GM18511 (cell line): ENCODE measurements around the gene LIAS.
"Not testable (repeated sequence)": the region's sequence is repeated elsewhere in the genome, so short reads cannot be mapped to it uniquely, and the experiment has no call there.

ENCODE experiments used
- ATAC-seq: cut with Tn5 transposase; IDR thresholded peaks from one replicate; pipeline ENCODE4 v1.9.1; 2021; ENCODE audit warnings: mild to moderate bottlenecking, moderate library complexity; ENCODE audit not compliant: unreplicated experiment

Gene LIAS

DNA sequence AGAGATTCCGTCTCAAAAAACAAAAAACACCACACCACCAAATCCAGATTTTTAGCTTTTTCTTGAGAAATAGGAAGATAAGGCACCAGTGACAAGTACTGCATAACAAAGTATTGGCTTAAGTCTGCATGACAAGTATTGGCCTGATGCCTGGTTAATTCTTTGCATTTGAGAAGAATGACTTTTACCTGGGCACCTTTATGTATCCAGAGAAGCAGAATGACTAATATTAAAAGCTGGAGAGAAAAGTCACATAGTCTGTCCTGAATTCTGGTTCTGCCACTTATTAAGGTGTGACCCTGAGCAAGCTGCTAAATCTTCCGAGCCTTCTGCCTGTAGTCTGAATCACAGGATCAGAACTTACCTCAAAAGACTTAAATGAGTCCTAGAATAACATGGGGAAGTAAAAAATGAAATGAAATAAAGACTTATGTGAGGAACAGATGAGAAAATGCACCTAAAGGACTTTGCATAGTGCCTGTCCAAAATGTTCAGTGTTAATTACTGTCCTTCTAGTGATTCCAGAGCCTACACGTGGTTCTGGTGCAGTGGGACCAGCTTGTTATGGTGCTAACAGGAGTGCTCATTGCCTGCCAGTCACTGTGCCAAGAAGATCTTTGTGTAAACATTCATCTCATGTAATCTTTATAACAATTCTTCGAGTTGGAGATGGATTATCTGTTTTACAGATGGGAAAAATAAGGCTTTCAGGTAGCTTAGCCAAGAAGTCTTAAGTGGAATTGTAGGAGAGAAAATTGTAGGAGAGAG lies 36.8 kb downstream of the LIAS start:
- no peak for ATAC-seq

DNA sequence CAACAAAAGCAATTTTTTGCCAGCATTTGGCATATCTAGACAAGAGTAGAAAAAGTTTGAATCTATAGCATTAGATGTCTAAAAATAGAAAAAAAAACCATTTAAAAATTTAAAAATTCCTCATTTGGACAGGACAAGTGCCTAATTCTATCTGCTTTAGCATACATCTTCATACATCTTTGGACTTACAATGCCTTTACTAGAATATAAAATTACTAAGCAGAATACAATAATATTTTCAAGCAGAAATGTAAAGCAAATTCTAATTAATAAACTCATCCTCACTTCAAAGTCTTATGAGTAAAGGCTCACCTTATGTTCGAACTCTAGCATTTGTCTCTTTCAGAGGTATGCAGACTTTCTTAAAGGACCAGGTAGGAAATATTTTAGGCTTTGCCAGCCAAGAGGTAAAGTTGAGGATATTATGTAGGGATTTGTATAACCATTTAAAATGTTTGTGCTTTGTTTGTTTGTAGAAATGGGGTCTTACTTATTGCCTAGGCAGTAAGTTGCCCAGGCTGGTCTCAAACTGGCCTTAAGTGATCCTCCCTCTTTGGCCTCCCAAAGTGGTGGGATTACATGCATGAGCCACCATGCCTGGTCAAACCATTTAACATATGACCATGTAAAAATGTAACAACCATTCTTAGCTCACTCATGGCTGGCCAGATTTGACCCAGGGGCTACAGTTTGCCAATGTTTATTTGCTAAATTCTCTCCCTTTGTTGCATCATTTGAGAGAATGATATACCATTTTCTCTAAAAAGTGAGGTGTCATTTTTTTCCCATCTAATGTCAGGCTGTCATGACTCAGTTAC lies 39.3 kb downstream of the LIAS start:
- no peak for ATAC-seq

DNA sequence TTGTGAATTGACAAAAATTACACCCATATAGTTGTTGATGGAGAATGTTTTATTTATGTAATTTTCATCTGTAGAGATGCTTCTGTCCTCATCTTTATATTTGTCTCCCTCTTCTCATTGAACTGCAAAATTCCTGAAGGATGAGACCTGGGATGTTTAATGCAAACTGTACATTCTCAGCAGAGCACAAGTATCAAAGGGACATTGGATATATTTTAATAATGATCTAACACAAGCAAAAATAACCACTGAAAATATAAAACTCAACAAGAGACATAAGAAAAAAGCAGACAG lies 39.8 kb downstream of the LIAS start:
- ATAC-seq = no peak

DNA sequence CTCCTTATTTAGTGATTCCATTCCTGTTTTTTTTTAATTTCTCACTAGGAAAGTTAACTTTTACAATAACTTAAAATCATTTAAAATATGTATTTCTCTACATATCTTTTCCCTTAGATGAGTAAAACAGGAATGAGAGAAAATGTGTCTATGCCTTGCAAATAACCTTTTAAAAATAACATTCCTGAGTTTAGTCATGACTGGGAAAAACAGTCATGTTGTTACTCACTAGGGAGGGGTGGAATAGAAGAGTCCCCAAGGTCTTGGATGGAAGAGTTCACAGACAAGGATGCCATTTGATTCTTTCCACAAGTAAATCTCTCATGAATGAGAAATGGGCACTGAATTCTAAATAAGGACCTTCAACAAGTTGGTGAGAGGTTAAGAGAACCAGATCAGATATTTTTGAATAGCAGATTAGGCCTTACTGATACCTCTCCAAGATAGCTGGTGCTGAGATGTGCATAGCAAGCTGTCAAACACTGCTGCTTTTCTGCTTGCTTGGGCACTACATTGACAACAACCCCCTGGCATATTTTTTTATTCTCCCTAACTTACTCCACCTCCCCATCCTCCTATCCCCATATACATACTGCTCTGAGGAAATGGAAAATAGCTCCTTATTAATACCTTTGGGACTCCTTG lies 43.3 kb downstream of the LIAS start:
- ATAC-seq = no peak

GRCh38 chr4:39502664-39503035 lies 43.8 kb downstream of the LIAS start:
- not testable (repeated sequence) for ATAC-seq

DNA sequence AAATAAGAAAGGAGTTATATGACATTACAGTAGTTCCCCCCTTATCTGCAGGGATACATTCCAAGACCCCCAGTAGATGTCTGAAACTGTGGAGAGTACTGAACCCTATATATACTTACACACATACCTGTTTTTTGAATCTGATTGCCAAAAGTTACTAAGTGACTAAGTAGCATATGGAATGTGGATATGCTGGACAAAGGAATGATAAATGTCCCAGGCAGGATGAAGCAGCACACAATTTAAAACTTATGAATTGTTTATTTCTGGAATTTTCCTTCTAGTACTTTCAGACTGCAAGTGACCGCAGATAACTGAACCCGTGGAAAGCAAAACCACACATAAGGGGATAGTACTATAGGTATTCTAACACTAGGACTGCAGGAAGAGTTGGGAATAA lies 45.7 kb downstream of the LIAS start:
- no peak for ATAC-seq

DNA sequence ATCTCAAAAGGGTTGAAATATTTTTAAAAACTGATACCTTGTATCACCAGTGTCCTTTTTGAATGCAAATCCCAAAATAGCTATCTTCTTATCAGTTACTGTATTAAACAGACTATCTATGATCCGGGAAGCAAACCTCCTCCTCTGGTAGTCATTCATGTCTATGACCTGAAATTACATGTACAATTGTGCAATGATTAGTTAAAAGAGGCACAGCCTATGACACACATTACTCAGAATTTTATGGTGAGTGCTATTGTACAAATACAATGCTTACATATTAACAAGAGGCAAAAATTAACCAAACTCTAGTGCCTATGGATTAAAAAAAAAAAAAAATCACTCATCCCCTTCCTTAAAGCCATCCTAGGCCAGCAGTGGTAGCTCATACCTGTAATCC lies 46.7 kb downstream of the LIAS start:
- no peak for ATAC-seq

DNA sequence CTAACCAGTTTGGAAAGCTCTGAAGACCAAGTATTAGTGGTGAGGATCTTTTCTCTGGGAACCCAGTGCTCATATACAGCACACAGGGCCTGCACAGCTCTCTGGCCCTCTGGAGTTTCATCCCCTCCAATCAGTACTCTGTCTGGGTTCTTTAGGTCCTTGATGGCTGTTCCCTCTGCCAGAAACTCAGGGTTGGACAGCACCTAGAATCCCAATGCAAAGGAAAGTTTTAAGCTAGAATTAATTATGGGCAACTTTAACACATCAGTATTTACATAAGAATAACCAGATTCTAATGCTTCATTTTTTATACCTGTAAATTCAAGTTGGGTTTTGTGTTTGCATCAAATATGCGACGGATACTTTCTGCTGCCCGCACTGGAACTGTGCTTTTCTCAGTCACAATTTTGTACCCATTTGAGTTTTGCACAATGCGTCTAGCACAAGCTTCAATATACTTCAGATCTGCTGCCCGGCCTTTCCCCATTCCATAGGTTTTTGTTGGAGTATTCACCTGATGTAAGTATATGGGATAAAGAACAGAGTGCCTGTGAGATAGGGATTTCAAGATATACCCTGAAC lies 51.6 kb downstream of the LIAS start:
- no peak for ATAC-seq

- ATAC-seq = not testable (repeated sequence)
Measured at GRCh38 chr4:39514266-39514665, 55.4 kb downstream of the LIAS start.

DNA sequence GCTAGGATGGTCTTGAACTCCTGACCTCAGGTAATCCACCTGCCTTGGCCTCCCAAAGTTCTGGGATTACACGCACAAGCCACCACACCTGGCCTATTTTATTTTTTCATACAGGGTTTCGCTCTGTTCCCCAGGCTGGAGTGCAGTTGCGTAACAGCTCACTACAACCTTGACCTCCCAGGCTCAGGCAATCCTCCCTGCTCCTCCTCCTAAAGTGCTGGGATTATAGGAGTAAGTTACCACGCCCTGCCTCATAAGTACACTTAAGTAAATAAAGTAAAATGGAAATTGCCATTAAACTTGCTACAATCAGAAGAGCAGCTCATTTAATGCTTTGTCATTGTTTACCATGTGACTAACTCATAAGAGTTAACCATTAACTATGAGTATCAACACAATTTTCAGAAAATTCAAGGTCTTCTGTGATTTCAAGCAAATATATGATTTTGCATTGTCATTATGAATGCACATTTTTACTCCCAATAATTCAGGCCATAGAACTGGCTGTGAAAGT lies 56.1 kb downstream of the LIAS start:
- no peak for ATAC-seq

- ATAC-seq = not testable (repeated sequence)
Measured at GRCh38 chr4:39515669-39516401, 57.0 kb downstream of the LIAS start.

DNA sequence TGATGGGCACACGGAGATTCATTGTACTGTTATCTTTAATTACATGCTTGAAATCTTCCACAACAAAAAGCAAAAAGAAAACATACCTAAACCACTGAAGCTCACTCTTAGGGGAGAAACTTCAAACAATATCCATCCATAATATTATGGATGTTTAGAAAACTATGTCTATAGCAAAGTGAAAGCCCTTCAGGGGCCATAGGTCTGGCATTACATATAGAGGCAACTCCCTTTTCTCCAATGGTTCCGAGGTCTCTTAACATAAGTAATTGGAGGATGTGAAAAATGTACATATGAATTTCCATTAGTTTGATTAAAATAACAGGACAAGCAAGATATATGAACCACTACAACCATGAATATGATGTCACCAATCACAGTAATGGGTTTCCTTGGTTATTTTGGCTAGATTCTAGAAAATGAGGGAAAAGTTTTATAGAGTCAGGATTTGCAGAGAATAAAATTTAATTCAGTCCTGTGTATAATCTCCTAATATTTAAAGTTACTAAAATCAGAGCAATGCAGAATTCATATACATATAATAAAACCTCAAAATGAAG lies 57.6 kb downstream of the LIAS start:
- ATAC-seq = no peak

GRCh38 chr4:39518484-39518883 lies 59.6 kb downstream of the LIAS start:
- ATAC-seq = no peak

DNA sequence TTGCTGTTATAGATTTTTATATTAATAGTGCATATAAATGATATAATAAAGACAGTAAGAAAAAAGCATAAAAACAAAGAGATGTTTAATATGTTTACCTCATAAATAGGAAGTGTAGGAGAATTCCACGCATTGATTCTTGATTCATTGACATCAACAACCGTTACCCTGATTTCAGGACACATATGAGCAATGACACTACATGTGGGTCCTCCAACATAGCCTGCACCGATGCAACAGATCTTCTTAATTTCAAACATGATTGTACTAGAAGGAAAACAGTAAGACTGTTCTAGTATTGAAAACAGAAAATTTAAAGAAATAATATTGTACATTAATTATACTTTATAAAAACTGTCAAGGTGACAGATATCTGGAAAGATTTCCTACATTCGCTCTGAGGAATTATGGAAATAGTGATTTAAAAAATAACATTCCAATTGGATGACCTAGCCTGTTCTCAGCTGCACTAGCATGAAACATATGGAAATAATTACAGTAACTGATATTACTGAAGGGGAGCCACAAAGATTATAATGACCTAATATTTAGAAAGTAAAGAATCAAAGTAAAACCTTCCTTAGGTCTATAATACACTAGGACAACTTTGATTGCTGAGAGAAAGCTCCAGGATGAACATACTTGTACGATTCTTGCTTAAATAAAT lies 62.5 kb downstream of the LIAS start:
- no peak for ATAC-seq

GRCh38 chr4:39522068-39522467 lies 63.2 kb downstream of the LIAS start:
- ATAC-seq = no peak

DNA sequence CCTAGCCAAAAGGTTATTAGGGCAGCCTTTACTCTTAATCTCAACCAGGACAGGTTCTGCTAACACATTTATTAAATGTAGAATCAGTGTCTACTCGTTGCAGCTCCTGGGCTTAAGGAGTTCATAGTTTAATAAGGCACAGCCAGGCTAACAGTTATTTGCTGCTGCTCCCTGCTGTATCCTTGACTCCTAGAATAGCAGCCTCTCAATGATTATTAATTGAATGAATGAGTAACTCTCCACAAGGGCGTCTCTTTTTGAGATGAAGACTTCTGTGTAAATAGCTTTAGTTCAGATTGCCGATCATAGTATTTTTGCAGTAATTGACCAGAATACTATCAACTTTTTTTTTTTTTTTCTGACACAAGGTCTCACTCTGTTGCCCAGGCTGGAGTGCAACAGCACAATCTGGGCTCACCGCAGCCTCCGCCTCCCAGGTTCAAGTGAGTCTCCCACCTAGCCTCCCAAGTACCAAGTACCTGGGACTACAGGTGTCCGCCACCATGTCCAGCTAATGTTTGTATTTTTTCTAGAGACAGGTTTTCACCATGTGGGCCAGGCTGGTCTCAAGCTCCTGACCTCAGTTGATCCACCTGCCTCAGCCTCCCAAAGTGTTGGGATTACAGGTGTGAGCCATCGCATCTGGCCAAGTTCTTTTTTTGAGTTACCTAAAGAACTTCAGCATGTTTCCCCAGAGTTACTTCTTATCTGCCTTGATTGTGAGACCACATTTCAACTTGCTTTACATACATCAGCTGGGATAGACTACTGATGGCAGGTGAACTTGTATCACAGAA lies 65.5 kb downstream of the LIAS start:
- no peak for ATAC-seq

DNA sequence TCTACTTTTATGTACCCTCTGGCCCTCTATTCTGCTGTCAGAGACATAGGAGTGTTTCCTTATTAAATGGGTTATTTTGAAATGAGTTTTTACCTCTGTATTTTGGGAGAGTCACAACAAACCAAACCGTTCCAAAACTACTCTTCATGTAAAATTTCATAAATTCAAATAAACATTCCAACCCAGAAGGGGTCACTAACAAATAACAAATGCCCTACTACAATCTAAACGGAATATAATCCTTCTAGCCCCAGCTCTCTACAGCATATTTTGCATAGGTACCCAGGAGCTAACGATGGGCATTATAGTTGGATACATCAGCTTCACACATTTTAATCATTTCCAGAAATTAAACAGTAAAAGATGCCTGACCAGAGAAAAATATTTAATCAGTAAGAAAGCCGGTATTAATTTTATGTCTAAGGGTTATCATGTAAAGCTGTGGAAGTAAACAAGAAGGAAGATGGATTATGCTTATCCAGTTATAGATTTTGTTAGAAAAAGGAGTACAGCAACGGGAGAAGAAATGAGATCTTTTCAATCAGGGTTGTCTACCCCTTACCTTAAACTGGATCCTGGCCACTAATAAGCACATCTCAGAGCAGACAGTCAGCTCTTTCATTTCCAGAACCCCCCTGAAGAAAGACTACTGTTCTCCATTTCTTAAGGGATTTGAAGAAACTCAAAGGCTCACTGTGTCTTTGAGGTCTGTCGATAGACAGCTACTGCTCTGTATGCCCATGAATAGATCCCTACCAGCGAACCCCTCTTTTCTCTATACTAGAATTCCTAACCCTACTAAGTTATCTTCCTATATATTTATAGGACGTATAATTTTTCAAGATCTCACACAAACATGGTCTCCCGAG lies 67.2 kb downstream of the LIAS start:
- no peak for ATAC-seq

- peak; percentile 21 for ATAC-seq
Measured at GRCh38 chr4:39526765-39527295, 68.0 kb downstream of the LIAS start.
